ENCODE measurements around the gene SNAPC3. TPM values are rescaled to one million over a fixed set of nuclear protein-coding genes. Genes with fewer than 3 reads are reported as not detected.
"Not testable (repeated sequence)": the region's sequence is repeated elsewhere in the genome, so short reads cannot be mapped to it uniquely, and the experiment has no call there.

The SNAPC3 gene
- total RNA-seq, 2 donors from 2014 or later, result 39.4 to 46.5 TPM

- no peak for TF ChIP-seq CTCF (IDR thresholded peaks at IDR 0.05)
- no peak for DNase-seq (ENCODE audit: low spot score)
- Histone ChIP-seq H3K36me3 (peaks cover 10% of the 10 kb centered on the region), H3K9me3 (no peaks in the 10 kb centered on the region), H3K4me3 (peak overlapping the region; percentile 94), H3K27me3 (replicated peaks; ENCODE audit: insufficient read depth) (no peaks in the 10 kb centered on the region), H3K4me1 (ENCODE audit: control insufficient read depth in 1 of 2, low read depth in 2 of 2) (peaks cover 10 to 45% of the 10 kb centered on the region in 2 donors), H3K27ac (peak overlapping the region; percentile 53 to 78)
- no peak for ATAC-seq (ENCODE audit: insufficient number of reproducible peaks, low FRiP score, low read depth)
Measured at GRCh38 chr9:15423231-15423985, 732 bp downstream of the SNAPC3 start.

- Histone ChIP-seq H3K4me1 (ENCODE audit: control insufficient read depth in 1 of 2, low read depth in 2 of 2) (peaks cover 21 to 59% of the 10 kb centered on the region in 2 donors), H3K27me3 (replicated peaks; ENCODE audit: insufficient read depth) (no peaks in the 10 kb centered on the region), H3K9me3 (no peaks in the 10 kb centered on the region), H3K36me3 (peaks cover 10% of the 10 kb centered on the region), H3K27ac (no peak overlapping the region), H3K4me3 (no peak overlapping the region)
- no peak for ATAC-seq (ENCODE audit: insufficient number of reproducible peaks, low FRiP score, low read depth)
- no peak for DNase-seq (ENCODE audit: low spot score)
- TF ChIP-seq CTCF (IDR thresholded peaks at IDR 0.05), result no peak
Measured at GRCh38 chr9:15426019-15426418, 3.3 kb downstream of the SNAPC3 start.

- not testable (repeated sequence) for DNase-seq (ENCODE audit: low spot score); H3K27ac ChIP-seq; H3K9me3 ChIP-seq; H3K4me3 ChIP-seq; ATAC-seq (ENCODE audit: insufficient number of reproducible peaks, low FRiP score, low read depth); H3K27me3 ChIP-seq (replicated peaks; ENCODE audit: insufficient read depth)
- Histone ChIP-seq H3K4me1 (ENCODE audit: control insufficient read depth in 1 of 2, low read depth in 2 of 2) (peaks cover 26 to 65% of the 10 kb centered on the region in 2 donors), H3K36me3 (peaks cover 10% of the 10 kb centered on the region)
Measured at GRCh38 chr9:15427702-15428101, 5.0 kb downstream of the SNAPC3 start.

- H3K27me3 ChIP-seq (replicated peaks; ENCODE audit: insufficient read depth), result no peaks in the 10 kb centered on the region
- ATAC-seq (ENCODE audit: insufficient number of reproducible peaks, low FRiP score, low read depth) (no peak), DNase-seq (ENCODE audit: low spot score) (no peak)
- H3K9me3 ChIP-seq, result no peaks in the 10 kb centered on the region
- H3K27ac ChIP-seq, result no peak overlapping the region
- no peak for TF ChIP-seq CTCF (IDR thresholded peaks at IDR 0.05)
- no peak overlapping the region for H3K4me3 ChIP-seq
- peaks cover 9% of the 10 kb centered on the region for H3K36me3 ChIP-seq
- H3K4me1 ChIP-seq (ENCODE audit: control insufficient read depth in 1 of 2, low read depth in 2 of 2), result peaks cover 16 to 48% of the 10 kb centered on the region in 2 donors
Measured at GRCh38 chr9:15430920-15431844, 8.5 kb downstream of the SNAPC3 start.

GRCh38 chr9:15433191-15433590 lies 10.5 kb downstream of the SNAPC3 start:
- no peak for ATAC-seq (ENCODE audit: insufficient number of reproducible peaks, low FRiP score, low read depth)
- TF ChIP-seq CTCF (IDR thresholded peaks at IDR 0.05), result no peak
- H3K4me3 ChIP-seq, result no peak overlapping the region
- peaks cover 16 to 34% of the 10 kb centered on the region in 2 donors for H3K4me1 ChIP-seq (ENCODE audit: control insufficient read depth in 1 of 2, low read depth in 2 of 2)
- no peaks in the 10 kb centered on the region for H3K9me3 ChIP-seq
- DNase-seq (ENCODE audit: low spot score), result no peak
- no peaks in the 10 kb centered on the region for H3K27me3 ChIP-seq (replicated peaks; ENCODE audit: insufficient read depth)
- H3K36me3 ChIP-seq, result peaks cover 7% of the 10 kb centered on the region
- no peak overlapping the region for H3K27ac ChIP-seq
